ENCODE data around the gene MAPKAPK2. TPM values are rescaled to one million over a fixed set of nuclear protein-coding genes. Genes with fewer than 3 reads are reported as not detected.
A peak's percentile ranks its signal among the peaks of the same experiment; 100 is the strongest.

Gene MAPKAPK2
- total RNA-seq, 6 experiments from 2014 or later, result 80.0 to 89.1 (median 86.0) TPM

DNA sequence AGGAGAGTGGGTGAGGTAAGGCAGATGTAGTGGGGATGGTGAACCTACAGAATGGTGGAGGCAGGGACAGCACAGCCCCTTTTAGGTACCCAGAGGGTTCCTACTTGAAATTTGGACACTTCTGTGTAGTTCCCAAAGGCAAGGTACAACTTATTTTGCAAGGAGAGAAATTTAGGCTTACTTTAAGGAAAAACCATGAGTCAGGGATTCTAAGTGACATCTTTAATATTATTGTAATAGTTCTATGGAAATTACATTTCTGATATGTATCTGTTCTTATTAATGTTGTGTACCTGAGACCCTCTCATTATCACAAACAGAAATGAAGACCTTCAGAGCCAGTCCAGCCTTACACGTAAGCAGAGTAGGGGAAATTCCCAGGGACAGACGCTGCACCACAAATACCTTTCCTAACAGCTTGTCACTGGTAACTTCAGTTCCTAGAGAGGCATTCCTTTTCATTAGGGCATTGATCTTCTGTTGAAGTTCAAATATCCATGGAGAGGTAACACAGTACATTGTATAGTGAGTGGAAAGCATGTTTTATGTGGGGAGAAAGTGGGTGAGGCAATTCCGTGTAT is 41.5 kb upstream of the MAPKAPK2 start:
- TF ChIP-seq, protein P1, sequence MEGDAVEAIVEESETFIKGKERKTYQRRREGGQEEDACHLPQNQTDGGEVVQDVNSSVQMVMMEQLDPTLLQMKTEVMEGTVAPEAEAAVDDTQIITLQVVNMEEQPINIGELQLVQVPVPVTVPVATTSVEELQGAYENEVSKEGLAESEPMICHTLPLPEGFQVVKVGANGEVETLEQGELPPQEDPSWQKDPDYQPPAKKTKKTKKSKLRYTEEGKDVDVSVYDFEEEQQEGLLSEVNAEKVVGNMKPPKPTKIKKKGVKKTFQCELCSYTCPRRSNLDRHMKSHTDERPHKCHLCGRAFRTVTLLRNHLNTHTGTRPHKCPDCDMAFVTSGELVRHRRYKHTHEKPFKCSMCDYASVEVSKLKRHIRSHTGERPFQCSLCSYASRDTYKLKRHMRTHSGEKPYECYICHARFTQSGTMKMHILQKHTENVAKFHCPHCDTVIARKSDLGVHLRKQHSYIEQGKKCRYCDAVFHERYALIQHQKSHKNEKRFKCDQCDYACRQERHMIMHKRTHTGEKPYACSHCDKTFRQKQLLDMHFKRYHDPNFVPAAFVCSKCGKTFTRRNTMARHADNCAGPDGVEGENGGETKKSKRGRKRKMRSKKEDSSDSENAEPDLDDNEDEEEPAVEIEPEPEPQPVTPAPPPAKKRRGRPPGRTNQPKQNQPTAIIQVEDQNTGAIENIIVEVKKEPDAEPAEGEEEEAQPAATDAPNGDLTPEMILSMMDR (IDR thresholded peaks at IDR 0.05), result no peak
- Mint-ChIP-seq H3K4me3 (no peak overlapping the region), H3K27ac (no peak overlapping the region), H3K27me3 (ENCODE audit: insufficient read depth) (no peaks in the 10 kb centered on the region), H3K9me3 (no peaks in the 10 kb centered on the region), H3K4me1 (ENCODE audit: low read depth) (peaks cover 12% of the 10 kb centered on the region), H3K36me3 (ENCODE audit: low read depth) (peaks cover 31% of the 10 kb centered on the region)
- DNase-seq, result no peak

- Mint-ChIP-seq H3K36me3 (ENCODE audit: low read depth) (peaks cover 48% of the 10 kb centered on the region), H3K4me3 (no peak overlapping the region), H3K27ac (no peak overlapping the region), H3K27me3 (ENCODE audit: insufficient read depth) (peaks cover 2% of the 10 kb centered on the region; the same call in 1 of the 2 replicates), H3K9me3 (no peaks in the 10 kb centered on the region), H3K4me1 (ENCODE audit: low read depth) (peaks cover 11% of the 10 kb centered on the region)
- TF ChIP-seq, protein P1 (IDR thresholded peaks at IDR 0.05), result no peak
- DNase-seq, result no peak
Observed at GRCh38 chr1:206646504-206646903, 38.2 kb upstream of the MAPKAPK2 start.

- TF ChIP-seq, protein P1 (IDR thresholded peaks at IDR 0.05), result no peak
- Mint-ChIP-seq H3K9me3 (no peaks in the 10 kb centered on the region), H3K4me1 (ENCODE audit: low read depth) (peaks cover 15% of the 10 kb centered on the region), H3K4me3 (no peak overlapping the region), H3K27ac (peak overlapping the region; percentile 1), H3K27me3 (ENCODE audit: insufficient read depth) (peaks cover 2% of the 10 kb centered on the region; the same call in 1 of the 2 replicates), H3K36me3 (ENCODE audit: low read depth) (peaks cover 54% of the 10 kb centered on the region)
- DNase-seq, result no peak
Observed at GRCh38 chr1:206647224-206647623, 37.5 kb upstream of the MAPKAPK2 start.

DNA sequence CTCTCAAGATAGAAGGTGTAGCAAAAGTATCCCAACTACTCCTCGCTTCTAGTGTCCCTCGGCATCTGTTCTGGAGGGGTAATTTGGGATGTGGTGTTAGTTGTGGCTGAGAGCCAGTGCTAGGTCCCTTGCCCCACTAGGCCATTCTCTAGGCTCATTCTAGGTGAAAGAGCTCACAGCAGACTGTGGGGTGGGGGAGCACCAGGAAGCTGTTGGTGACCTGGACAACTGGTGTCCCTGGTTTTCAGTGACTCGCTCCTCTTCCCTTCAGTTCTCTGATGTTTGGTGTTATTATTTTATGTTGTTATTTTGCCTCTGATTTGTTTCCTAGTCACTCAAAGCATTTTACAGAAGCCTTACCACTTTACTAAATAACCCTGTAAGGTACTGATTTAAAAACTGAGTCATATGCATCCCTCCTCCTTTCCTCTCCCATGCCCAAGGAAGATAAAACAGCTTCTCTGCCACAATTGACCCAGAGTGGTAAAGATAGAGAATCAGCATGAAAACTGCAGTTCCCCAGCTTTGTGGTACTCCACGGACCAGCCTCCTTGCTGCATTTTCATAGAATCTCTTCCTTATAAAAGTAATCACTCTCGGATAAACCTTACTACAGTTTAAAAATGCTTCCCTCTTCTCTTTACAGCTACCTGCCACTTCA is 35.3 kb upstream of the MAPKAPK2 start:
- DNase-seq, result no peak
- TF ChIP-seq, protein P1 (IDR thresholded peaks at IDR 0.05), result no peak
- peaks cover 54% of the 10 kb centered on the region for H3K36me3 Mint-ChIP-seq (ENCODE audit: low read depth)
- H3K4me1 Mint-ChIP-seq (ENCODE audit: low read depth), result peaks cover 18% of the 10 kb centered on the region
- 0 out of 2 replicates have a peak overlapping the region, but pooled peaks have one; percentile 9 for H3K27ac Mint-ChIP-seq
- no peak overlapping the region for H3K4me3 Mint-ChIP-seq
- no peaks in the 10 kb centered on the region for H3K9me3 Mint-ChIP-seq
- peaks cover 2% of the 10 kb centered on the region; the same call in 1 of the 2 replicates for H3K27me3 Mint-ChIP-seq (ENCODE audit: insufficient read depth)

GRCh38 chr1:206651014-206651413 is 33.7 kb upstream of the MAPKAPK2 start:
- H3K36me3 Mint-ChIP-seq (ENCODE audit: low read depth), result peaks cover 54% of the 10 kb centered on the region
- TF ChIP-seq, protein P1 (IDR thresholded peaks at IDR 0.05), result no peak
- DNase-seq, result no peak
- H3K27me3 Mint-ChIP-seq (ENCODE audit: insufficient read depth), result peaks cover 2% of the 10 kb centered on the region; the same call in 1 of the 2 replicates
- no peak overlapping the region for H3K4me3 Mint-ChIP-seq
- H3K4me1 Mint-ChIP-seq (ENCODE audit: low read depth), result peaks cover 18% of the 10 kb centered on the region
- no peaks in the 10 kb centered on the region for H3K9me3 Mint-ChIP-seq
- no peak overlapping the region for H3K27ac Mint-ChIP-seq

Data from HFFc6 (cell line).